HepG2 (cell line): Measurements from ENCODE around the gene KIF27. TPM values are rescaled to one million over a fixed set of nuclear protein-coding genes. Genes with fewer than 3 reads are reported as not detected.

ENCODE experiments used
- ARID2 ChIP-seq: sonication (generic); formaldehyde crosslinking; IDR thresholded peaks from 2 replicates; pipeline ENCODE4 v1.8.1; 2022; ENCODE audit warnings: mild to moderate bottlenecking, missing genetic modification reagents, borderline replicate concordance
- ATAD3A ChIP-seq: sonication (generic); formaldehyde crosslinking; IDR thresholded peaks from 2 replicates; pipeline ENCODE4 v1.4.0; 2020; ENCODE audit warnings: missing genetic modification reagents
- ATF6 ChIP-seq: sonication (generic); formaldehyde crosslinking; conservative IDR thresholded peaks from 2 replicates; pipeline ENCODE4 v1.4.0; 2020; ENCODE audit warnings: missing genetic modification reagents
- FOXM1 ChIP-seq: sonication (generic); formaldehyde crosslinking; IDR thresholded peaks from 2 replicates; pipeline ENCODE4 v1.5.0; 2020; ENCODE audit warnings: missing genetic modification reagents
- GFI1 ChIP-seq: sonication (generic); formaldehyde crosslinking; IDR thresholded peaks from 2 replicates; pipeline ENCODE4 v1.5.0; 2020; ENCODE audit warnings: missing genetic modification reagents, mild to moderate bottlenecking, borderline replicate concordance
- HOXD1 ChIP-seq: sonication (generic); formaldehyde crosslinking; IDR thresholded peaks from 2 replicates; pipeline ENCODE4 v1.5.0; 2020; ENCODE audit warnings: missing genetic modification reagents
- JUNB ChIP-seq: sonication (generic); formaldehyde crosslinking; IDR thresholded peaks from 2 replicates; pipeline ENCODE4 v1.8.0; 2022; ENCODE audit warnings: missing genetic modification reagents, mild to moderate bottlenecking, borderline replicate concordance
- KAT8 ChIP-seq: IDR thresholded peaks from 2 replicates; pipeline ENCODE4 v1.6.1; 2016; ENCODE audit warnings: missing genetic modification reagents, missing compliant biosample characterization
- MIER3 ChIP-seq: IDR thresholded peaks from 2 replicates; pipeline ENCODE4 v1.6.1; 2016; ENCODE audit warnings: missing compliant biosample characterization, borderline replicate concordance
- SAFB2 ChIP-seq: sonication (generic); formaldehyde crosslinking; IDR thresholded peaks from 2 replicates; pipeline ENCODE4 v1.5.1; 2020; ENCODE audit warnings: missing genetic modification reagents, low read depth, mild to moderate bottlenecking, borderline replicate concordance
- SP1 ChIP-seq, 2 experiments: fragments of 450-650 bp in 1 of 2; sonication (generic) in 1 of 2; formaldehyde crosslinking in 1 of 2; IDR thresholded peaks; 2 replicates each; pipeline versions ENCODE4 v1.4.0 to v1.6.1; 2016 to 2020; ENCODE audit warnings: missing genetic modification reagents in 1 of 2
- SP4 ChIP-seq: sonication (generic); formaldehyde crosslinking; IDR thresholded peaks from 2 replicates; pipeline ENCODE4 v1.8.1; 2023; ENCODE audit warnings: mild to moderate bottlenecking, missing genetic modification reagents
- TFE3 ChIP-seq: IDR thresholded peaks from 2 replicates; pipeline ENCODE4 v1.6.1; 2016
- YEATS4 ChIP-seq: sonication (generic); formaldehyde crosslinking; IDR thresholded peaks from 2 replicates; pipeline ENCODE4 v1.4.0; 2020; ENCODE audit warnings: missing genetic modification reagents, borderline replicate concordance
- ZFAT ChIP-seq: sonication (generic); formaldehyde crosslinking; conservative IDR thresholded peaks from 2 replicates; pipeline ENCODE4 v1.8.1; 2023; ENCODE audit warnings: missing genetic modification reagents, inconsistent platforms
- ZMYM3 ChIP-seq: sonication (generic); formaldehyde crosslinking; IDR thresholded peaks from 2 replicates; pipeline ENCODE4 v1.5.1; 2020; ENCODE audit warnings: mild to moderate bottlenecking, missing genetic modification reagents
- ZNF121 ChIP-seq: sonication (generic); formaldehyde crosslinking; IDR thresholded peaks from 2 replicates; pipeline ENCODE4 v1.5.0; 2020; ENCODE audit warnings: mild to moderate bottlenecking, missing genetic modification reagents
- ZNF225 ChIP-seq: sonication (generic); formaldehyde crosslinking; IDR thresholded peaks from 2 replicates; pipeline ENCODE4 v1.4.0; 2020; ENCODE audit warnings: mild to moderate bottlenecking, missing genetic modification reagents
- ZNF335 ChIP-seq: sonication (generic); formaldehyde crosslinking; IDR thresholded peaks from 2 replicates; pipeline ENCODE4 v1.4.0; 2020; ENCODE audit warnings: missing genetic modification reagents
- ZNF550 ChIP-seq: sonication (generic); formaldehyde crosslinking; IDR thresholded peaks from 2 replicates; pipeline ENCODE4 v1.4.0; 2020; ENCODE audit warnings: mild to moderate bottlenecking, missing genetic modification reagents, borderline replicate concordance
- ZNF572 ChIP-seq: sonication (generic); formaldehyde crosslinking; IDR thresholded peaks from 2 replicates; pipeline ENCODE4 v1.5.1; 2020; ENCODE audit warnings: mild to moderate bottlenecking, missing genetic modification reagents
- ZNF737 ChIP-seq: sonication (generic); formaldehyde crosslinking; IDR thresholded peaks from 2 replicates; pipeline ENCODE4 v1.5.0; 2020; ENCODE audit warnings: missing genetic modification reagents, mild to moderate bottlenecking, borderline replicate concordance
- ZSCAN21 ChIP-seq: sonication (generic); formaldehyde crosslinking; IDR thresholded peaks from 2 replicates; pipeline ENCODE4 v1.8.0; 2022; ENCODE audit warnings: mild to moderate bottlenecking, missing genetic modification reagents, moderate library complexity, borderline replicate concordance
- ZSCAN29 ChIP-seq: sonication (generic); formaldehyde crosslinking; conservative IDR thresholded peaks from 2 replicates; pipeline ENCODE4 v1.4.0; 2020; ENCODE audit warnings: mild to moderate bottlenecking, missing genetic modification reagents
- polyA plus RNA-seq, 8 experiments: library from polyadenylated mRNA; depleted of rRNA in 3 of 8; stranded (reverse) in 7 of 8; unstranded in 1 of 8; fragments of >200 nt; fragmentation: Illumina TruSeq in 4 of 8; extraction: Trizol in 4 of 8; gene quantifications; 2 replicates each; pipeline versions ENCODE4 v1.2.1 to v1.2.3, GENCODE V29; 2011 to 2016; ENCODE audit warnings: low read depth in 4 of 8, missing spikeins in 1 of 8, mixed read lengths in 1 of 8; ENCODE audit not compliant: insufficient read depth in 1 of 8
- total RNA-seq, 5 experiments: library from RNA; depleted of rRNA; stranded (reverse); fragments of >200 nt; fragmentation: Illumina TruSeq; extraction: Trizol; gene quantifications; 2 replicates each; pipeline ENCODE4 v1.2.3, GENCODE V29; 2016; ENCODE audit warnings: low read depth in 1 of 5
- TF ChIP-seq, protein P1 (sequence below): sonication (generic); formaldehyde crosslinking; conservative IDR thresholded peaks from 2 replicates; pipeline ENCODE4 v1.8.0; 2022; ENCODE audit warnings: missing genetic modification reagents

The KIF27 gene
- total and polyA plus RNA-seq, 2 of the 13 experiments (the other 11 are each of a cell fraction or from before 2014, with no cell fraction given) = 0.95 to 4.1 TPM

GRCh38 chr9:83956436-83957247 lies 35.4 kb upstream of the KIF27 start (continued):
- 0 out of 2 replicates have a peak, but pooled peaks have one; percentile 33 for TF ChIP-seq ATF6 (CRISPR knock-in tag)
- peak; percentile 34; the same call in 1 of the 2 replicates for TF ChIP-seq ZNF225 (CRISPR knock-in tag)
- peak; percentile 83; the same call in 1 of the 2 replicates for TF ChIP-seq ZSCAN21 (CRISPR knock-in tag)
- peak; percentile 69; the same call in 1 of the 2 replicates for TF ChIP-seq FOXM1
- TF ChIP-seq GFI1 (CRISPR knock-in tag) = no peak; the same call in none of the 2 replicates
- peak; percentile 60; the same call in 1 of the 2 replicates for TF ChIP-seq ARID2 (CRISPR knock-in tag)
- peak; percentile 93 for TF ChIP-seq KAT8 (CRISPR knock-in tag)
- peak; percentile 56 for TF ChIP-seq ZMYM3 (CRISPR knock-in tag)
- TF ChIP-seq ZNF737 (CRISPR knock-in tag) = peak; percentile 90; the same call in 1 of the 2 replicates
- no peak for TF ChIP-seq SAFB2
- TF ChIP-seq MIER3 (CRISPR knock-in tag) = peak; percentile 30; the same call in 1 of the 2 replicates
- TF ChIP-seq, protein P1, sequence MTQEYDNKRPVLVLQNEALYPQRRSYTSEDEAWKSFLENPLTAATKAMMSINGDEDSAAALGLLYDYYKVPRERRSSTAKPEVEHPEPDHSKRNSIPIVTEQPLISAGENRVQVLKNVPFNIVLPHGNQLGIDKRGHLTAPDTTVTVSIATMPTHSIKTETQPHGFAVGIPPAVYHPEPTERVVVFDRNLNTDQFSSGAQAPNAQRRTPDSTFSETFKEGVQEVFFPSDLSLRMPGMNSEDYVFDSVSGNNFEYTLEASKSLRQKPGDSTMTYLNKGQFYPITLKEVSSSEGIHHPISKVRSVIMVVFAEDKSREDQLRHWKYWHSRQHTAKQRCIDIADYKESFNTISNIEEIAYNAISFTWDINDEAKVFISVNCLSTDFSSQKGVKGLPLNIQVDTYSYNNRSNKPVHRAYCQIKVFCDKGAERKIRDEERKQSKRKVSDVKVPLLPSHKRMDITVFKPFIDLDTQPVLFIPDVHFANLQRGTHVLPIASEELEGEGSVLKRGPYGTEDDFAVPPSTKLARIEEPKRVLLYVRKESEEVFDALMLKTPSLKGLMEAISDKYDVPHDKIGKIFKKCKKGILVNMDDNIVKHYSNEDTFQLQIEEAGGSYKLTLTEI (CRISPR knock-in tag) = no peak
- peak; percentile 76 for TF ChIP-seq SP4 (CRISPR knock-in tag)
- TF ChIP-seq ZNF550 (CRISPR knock-in tag) = no peak
- TF ChIP-seq ATAD3A (CRISPR knock-in tag) = no peak
- no peak for TF ChIP-seq SP1 (IDR thresholded peaks at IDR 0.05)
- TF ChIP-seq SP1 (CRISPR knock-in tag; IDR thresholded peaks at IDR 0.05) = 0 out of 2 replicates have a peak, but pooled peaks have one; percentile 8
- TF ChIP-seq TFE3 (CRISPR knock-in tag) = 0 out of 2 replicates have a peak, but pooled peaks have one; percentile 48
- peak; percentile 75; the same call in 1 of the 2 replicates for TF ChIP-seq ZNF335 (CRISPR knock-in tag)
- TF ChIP-seq YEATS4 (CRISPR knock-in tag) = peak; percentile 97
- peak; percentile 68 for TF ChIP-seq HOXD1
- TF ChIP-seq ZNF121 (CRISPR knock-in tag) = 0 out of 2 replicates have a peak, but pooled peaks have one; percentile 27
- peak; percentile 50; the same call in 1 of the 2 replicates for TF ChIP-seq ZSCAN29
- TF ChIP-seq ZFAT (CRISPR knock-in tag) = peak; percentile 66; the same call in 1 of the 2 replicates
- peak; percentile 53; the same call in 1 of the 2 replicates for TF ChIP-seq JUNB (CRISPR knock-in tag)
- TF ChIP-seq ZNF572 = peak; percentile 35; the same call in 1 of the 2 replicates
